Measurements from ENCODE around the gene NTSR2.

NTSR2 gene

DNA sequence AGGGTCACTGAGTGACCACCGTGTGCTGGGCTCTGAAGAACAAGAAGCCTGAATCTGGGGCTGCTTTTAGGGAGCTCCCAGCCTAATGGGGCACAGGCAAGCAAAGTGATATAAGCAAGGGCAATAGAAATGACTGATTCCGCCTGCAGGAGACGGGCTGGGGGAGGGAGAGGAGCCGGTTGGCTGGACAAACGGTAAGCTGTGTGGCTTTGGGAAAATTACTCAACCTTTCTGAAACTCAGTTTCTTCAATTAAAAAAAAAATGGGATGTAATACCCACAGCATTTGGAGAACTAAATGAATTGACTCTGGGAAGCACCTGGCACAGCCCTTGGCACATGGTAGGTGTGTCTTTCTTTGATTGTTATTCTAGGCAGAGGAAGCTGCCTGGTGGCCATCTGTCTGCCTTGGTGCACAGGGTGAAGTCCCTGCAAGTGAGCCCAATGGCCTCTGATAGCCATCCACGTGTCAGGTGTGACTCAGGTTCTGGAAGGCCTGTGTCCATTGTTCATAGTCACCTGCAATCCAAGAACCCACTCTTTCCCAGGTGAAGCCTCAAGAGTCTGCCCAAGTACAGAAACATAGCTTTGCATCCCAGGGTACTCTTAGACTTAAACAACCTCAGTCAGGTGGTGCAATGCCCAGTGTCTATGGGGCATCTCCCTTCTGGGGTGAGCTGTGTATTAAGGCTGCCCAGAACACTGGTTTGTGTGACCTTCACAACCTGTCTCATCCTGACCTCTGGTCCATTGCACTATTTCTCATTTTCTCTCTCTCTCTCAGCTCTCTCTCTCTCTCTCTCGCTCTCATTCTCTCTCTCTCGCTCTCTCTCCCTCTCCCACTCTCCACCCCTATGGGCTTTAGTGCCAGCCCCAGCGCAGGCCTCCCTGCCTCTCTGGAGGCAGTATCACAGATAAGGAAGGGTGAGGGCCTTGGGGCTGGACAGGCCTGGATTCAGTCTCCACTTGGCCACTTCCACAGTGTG lies 30.0 kb upstream of the NTSR2 start:
- DNase-seq: no peak

DNA sequence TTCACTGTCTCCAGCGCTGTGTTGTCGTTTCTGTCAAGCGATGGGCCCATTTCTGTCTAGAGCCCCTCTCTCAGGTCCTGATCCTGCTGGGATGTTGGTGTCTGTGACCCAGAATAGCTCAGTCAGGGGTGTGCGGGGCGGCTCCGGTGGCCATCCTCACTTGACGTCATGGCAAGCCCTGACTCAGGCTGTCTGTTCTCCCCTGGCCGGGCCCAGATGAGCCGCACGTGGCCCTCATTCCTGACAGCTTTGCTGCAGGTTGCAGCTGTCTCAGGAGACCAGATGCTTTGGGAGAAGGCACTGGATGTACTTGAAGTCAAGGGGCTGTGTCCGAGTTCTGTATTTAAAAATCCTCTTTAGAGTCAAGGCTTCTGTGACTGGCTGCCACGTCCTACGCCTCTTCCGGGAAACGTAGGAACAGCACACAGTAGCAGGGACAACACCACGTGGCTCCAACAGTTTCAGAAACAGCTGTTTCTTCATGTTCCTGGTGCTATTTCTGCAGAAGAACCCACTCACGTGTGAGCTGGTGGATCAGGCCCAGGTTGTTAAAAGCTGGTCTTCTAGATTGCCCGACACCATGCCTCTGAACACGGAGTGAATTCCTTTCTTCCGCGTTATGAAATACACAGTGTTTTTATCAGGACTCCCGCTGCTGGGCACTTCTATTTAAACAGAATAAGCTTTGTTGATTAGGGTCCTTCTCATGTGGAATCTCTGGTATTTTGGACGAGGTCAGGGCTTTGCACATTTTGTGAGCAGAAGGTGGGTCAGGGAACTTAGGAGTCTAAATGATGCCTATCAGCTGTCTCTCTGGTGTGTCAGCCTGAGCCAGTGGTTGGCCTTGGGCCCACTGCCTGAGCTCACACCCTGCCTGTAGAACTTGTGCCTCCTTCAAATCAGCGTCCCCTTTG lies 28.3 kb upstream of the NTSR2 start:
- DNase-seq: no peak

GRCh38 chr2:11697103-11697871 lies 27.3 kb upstream of the NTSR2 start:
- DNase-seq: no peak

DNA sequence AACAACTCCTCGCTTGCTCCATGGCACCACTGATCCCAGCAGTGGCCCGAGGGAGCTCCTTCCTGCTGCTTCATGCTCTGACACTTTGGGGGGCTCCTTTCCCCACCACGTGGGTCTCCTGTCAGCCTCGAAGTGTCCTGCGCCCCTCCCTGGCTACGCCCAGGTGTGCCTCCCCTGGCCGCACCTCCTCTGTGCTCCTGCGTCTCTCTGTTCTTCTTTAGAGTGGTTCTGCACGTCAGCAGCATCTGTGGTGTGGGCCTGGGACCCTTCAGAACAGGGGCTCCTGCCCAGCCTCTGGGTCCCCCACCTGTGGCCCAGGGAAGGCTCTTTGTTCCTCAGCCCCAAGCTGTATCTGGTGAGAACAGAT lies 26.7 kb upstream of the NTSR2 start:
- DNase-seq: no peak

- DNase-seq: no peak
Measured at GRCh38 chr2:11695576-11695975, 25.6 kb upstream of the NTSR2 start.

DNA sequence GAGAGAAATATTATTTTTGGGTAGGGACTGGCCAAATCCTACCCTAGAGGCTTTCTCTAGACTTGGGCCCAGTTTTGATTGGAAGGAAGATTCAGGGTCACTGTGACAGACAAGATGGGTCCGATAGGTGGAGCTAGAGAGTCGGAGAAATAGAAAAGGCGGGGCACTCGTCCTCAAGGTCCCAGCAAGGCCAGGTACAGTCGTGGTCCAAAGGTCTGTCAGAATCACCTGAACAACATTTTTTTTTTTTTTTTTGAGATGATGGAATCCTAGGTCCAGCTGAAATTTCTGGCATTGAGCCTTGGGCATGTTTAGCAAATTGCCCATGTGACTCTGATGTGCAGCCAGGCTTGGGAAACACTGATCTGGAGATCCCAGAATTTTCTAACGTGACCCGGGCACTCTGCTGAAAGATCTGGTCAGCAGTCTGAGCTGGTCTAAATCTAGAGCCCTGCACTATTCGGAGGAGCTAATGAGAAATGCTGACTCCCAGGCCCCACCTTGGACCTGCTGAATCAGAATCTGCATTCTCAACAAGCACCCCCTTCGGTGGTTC lies 23.0 kb upstream of the NTSR2 start:
- DNase-seq: peak; percentile 66

GRCh38 chr2:11691076-11691660 lies 21.2 kb upstream of the NTSR2 start:
- no peak for DNase-seq

DNA sequence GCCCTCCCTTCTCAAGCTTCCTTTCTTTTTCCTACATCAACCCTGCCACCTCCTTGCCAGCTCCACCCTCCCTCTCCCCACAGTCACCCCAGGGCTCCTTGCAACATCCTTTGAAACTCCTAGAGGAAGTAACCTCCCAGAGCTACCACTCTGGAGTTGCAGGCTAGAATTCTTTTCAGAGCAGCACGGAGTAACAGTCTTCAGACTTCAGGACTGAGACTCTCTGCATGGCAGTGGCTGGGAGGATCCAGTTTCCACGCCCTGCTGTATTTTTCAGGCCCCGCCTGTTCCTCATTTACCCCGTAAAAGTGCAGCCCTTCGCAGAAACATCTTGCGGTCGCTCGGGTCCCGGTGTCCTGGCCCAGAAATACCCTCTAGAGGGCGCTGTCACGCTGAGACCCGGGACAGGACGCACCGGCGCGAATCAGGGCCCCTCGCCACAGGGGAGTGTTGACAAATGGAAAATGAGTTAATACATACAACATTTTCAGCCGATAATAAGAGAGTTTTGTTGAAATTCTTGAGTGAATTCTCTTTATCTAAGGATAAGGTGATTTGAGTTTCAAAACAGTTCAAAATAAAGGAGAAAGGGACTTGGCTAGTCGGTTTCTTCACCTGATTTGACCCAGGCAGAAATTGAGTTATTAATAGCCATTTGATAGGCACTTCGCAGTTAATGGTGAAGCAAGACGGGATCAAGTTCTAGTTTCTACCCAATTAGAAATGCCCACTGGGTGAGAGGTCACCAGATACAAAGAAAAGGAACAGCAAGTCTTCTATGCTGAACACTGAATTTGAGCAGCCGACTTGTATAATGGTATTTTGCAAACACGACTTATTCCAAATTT lies 18.5 kb upstream of the NTSR2 start:
- DNase-seq: no peak

GRCh38 chr2:11687736-11688135 lies 17.7 kb upstream of the NTSR2 start:
- no peak for DNase-seq

- no peak for DNase-seq
Measured at GRCh38 chr2:11685906-11686470, 16.0 kb upstream of the NTSR2 start.

- no peak for DNase-seq
Measured at GRCh38 chr2:11684894-11685460, 15.0 kb upstream of the NTSR2 start.

GRCh38 chr2:11683966-11684365 lies 14.0 kb upstream of the NTSR2 start:
- DNase-seq: no peak

DNA sequence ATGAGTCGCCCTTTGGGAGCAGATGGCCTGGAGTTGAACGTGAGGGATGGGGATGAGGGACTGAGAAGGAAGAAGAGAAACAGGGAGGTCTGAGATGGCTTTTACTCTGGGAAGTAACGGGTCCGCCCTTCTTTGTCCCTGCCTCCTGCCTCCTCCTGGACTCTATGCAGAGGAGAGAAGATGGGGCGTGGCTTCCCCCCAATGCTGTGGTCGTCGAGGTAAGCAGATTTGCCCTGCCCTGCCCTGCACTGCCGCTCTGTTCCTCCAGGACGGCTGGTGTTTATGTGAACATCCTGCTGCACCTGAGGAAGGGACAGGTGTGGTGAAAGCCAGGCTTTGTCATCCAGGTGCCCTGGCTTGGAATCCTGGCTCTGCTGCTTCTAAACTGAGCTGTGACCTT lies 13.5 kb upstream of the NTSR2 start:
- DNase-seq: no peak

GRCh38 chr2:11682590-11682915 lies 12.6 kb upstream of the NTSR2 start:
- no peak for DNase-seq

DNA sequence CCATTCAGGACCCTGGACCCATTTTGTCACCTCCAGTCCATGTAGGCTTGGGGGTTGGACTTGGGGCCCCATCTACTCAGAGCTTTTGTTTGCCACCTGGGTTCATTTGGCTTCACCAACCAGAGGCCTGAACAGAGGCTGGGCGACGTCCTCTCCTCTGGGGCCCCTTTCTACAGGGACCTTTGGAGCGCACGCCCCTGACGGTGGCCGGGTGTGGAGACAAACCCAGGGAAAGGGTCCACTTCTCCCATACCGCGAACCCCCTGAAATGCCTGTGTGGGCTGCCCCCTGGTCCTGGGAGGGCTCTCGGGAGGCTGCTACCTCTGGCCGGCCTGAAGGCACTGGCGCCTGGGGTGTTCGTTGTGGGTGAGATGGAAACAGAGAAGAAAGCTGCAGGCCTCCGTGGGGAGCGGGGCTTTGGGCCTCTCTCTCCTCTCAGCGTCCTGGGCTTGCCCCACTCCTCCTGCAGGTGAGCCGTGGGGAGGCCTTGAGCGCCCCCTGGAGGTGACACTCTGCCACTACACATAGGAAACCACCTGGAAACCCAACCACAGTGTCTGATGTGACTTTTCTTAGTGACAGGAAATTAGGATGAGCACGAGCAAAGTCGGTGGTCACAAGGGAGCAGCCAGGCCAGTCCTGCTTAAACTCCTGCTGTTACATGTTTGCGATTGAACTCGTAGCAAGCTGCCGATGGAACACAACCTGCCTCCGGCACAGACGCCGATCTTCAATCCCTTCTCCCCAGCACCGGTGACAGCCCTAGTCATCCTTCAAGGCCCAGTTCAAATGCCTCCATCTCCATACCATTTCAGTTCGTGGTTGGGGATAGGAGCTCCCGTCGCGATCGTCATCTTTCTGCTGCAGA lies 12.0 kb upstream of the NTSR2 start:
- DNase-seq: peak; percentile 18

GRCh38 chr2:11680901-11681721 lies 11.1 kb upstream of the NTSR2 start:
- DNase-seq: no peak

DNA sequence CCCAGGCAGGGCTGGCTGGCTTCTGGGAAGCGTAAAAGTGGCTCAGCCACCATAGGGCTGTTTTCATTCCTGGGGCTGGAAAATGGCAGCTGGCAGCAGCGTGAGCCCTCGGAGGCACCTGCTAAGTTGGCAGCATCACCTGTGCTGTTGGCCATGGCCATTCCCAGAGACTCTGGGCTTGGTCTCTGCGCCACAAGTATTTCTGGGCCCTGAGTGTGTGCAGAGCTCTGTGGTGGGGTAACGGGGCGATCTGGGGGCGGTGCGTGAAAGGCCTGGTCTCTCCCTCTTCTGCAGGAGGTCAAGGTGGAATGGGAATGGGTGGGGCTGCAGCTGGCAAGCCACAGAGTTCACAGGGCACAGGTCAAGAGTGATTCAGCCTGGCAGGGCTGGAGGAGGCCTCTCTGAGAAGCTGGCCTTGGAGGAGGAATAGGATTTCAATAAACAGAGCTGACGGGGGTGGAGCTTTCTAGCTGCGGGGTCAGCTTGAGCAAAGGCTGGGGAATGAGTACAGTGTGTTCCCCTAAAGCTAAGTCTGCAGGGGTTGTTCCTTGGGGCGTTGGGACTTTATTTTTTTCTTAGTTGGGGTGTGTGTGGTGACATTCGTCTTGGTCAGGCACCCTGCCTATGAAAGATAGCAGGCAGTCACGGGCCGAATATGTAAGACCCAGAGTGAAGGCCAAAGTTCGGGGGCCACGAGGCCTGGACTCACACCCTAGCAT lies 10.3 kb upstream of the NTSR2 start:
- peak; percentile 8 for DNase-seq

Measured in NCI-H1105 treated with DMSO at 0.1 percent for 48 hours (cell line).